Sciatic nerve (tissue), 2 donors: Measurements from ENCODE around the gene CYTH1. TPM values are rescaled to one million over a fixed set of nuclear protein-coding genes. Genes with fewer than 3 reads are reported as not detected.
A peak's percentile ranks its signal among the peaks of the same experiment; 100 is the strongest.

ENCODE experiments used
- ATAC-seq: fragments of 200-7000 bp; cut with Tn5 transposase; one replicate; pipeline ENCODE4 v1.9.1; 2020; ENCODE audit warnings: mild to moderate bottlenecking, moderate library complexity
- DNase-seq: peaks from one replicate; pipeline ENCODE4 v3.0.0-alpha.2; 2020; ENCODE audit warnings: low spot score
- intact Hi-C: fragments of 100-400 bp; cut with DNase I; formaldehyde crosslinking; loops from one replicate; pipeline ENCODE4 v1.14.2; 2022
- total RNA-seq: library from RNA; stranded (reverse); fragmentation: NEBNext Ultra II Directional; extraction: Animal tissue kit (Norgen Biotek cat#: 25700); gene quantifications from one replicate; pipeline ENCODE4 v1.2.1, GENCODE V29; 2021
- donor health status: DM: no; HTN: no; CAD: no.
- donor health status: DM: no; HTN: no; CAD: no.

CYTH1 gene
- total RNA-seq, 1 donor from 2014 or later, result 75.9 TPM

- DNase-seq (no peak), ATAC-seq (no peak)
- intact Hi-C loops, result no loop called here
These were observed 35.7 kb downstream of the CYTH1 start for GRCh38 chr17:78746263-78746948.

- intact Hi-C loops, result no loop called here
These were observed 36.5 kb downstream of the CYTH1 start for GRCh38 chr17:78745407-78746088.

GRCh38 chr17:78742901-78743300 is 39.2 kb downstream of the CYTH1 start:
- intact Hi-C loops, result no loop called here
- no peak for DNase-seq
- ATAC-seq, result no peak

More at GRCh38 chr17:78745407-78746088, 36.5 kb downstream of the CYTH1 start:
- DNase-seq (no peak), ATAC-seq (no peak)

- ATAC-seq (no peak), DNase-seq (no peak)
- intact Hi-C loops, result no loop called here
These were observed 40.3 kb downstream of the CYTH1 start for GRCh38 chr17:78741644-78742284.

- ATAC-seq (no peak), DNase-seq (no peak)
- intact Hi-C loops, result no loop called here
These were observed 42.6 kb downstream of the CYTH1 start for GRCh38 chr17:78739331-78739931.

- intact Hi-C loops, result no loop called here
- no peak for ATAC-seq
- DNase-seq, result no peak
These were observed 43.4 kb downstream of the CYTH1 start for GRCh38 chr17:78738698-78739097.

GRCh38 chr17:78738278-78738677 is 43.8 kb downstream of the CYTH1 start:
- intact Hi-C loops, result no loop called here
- DNase-seq, result no peak
- no peak for ATAC-seq

- intact Hi-C loops, result no loop called here
- DNase-seq (no peak), ATAC-seq (peak; percentile 60)
These were observed 44.7 kb downstream of the CYTH1 start for GRCh38 chr17:78737332-78737731.

- DNase-seq, result peak; percentile 74
- peak; percentile 90 for ATAC-seq
- intact Hi-C loops, result no loop called here
These were observed 45.5 kb downstream of the CYTH1 start for GRCh38 chr17:78736526-78737079.

- intact Hi-C loops, result no loop called here
- ATAC-seq (peak; percentile 56), DNase-seq (no peak)
These were observed 46.1 kb downstream of the CYTH1 start for GRCh38 chr17:78735832-78736525.

GRCh38 chr17:78734793-78735641 is 47.1 kb downstream of the CYTH1 start:
- intact Hi-C loops, result no loop called here
- no peak for DNase-seq
- ATAC-seq, result no peak

GRCh38 chr17:78732354-78732753 is 49.7 kb downstream of the CYTH1 start:
- intact Hi-C loops, result no loop called here
- ATAC-seq, result no peak
- no peak for DNase-seq

GRCh38 chr17:78731904-78732303 is 50.2 kb downstream of the CYTH1 start:
- intact Hi-C loops, result no loop called here
- ATAC-seq (no peak), DNase-seq (no peak)

GRCh38 chr17:78729641-78730040 is 52.4 kb downstream of the CYTH1 start:
- intact Hi-C loops, result no loop called here
- DNase-seq (no peak), ATAC-seq (no peak)

- ATAC-seq, result no peak
- no peak for DNase-seq
- intact Hi-C loops, result no loop called here
These were observed 53.6 kb downstream of the CYTH1 start for GRCh38 chr17:78728495-78728894.

GRCh38 chr17:78727476-78728229 is 54.4 kb downstream of the CYTH1 start:
- intact Hi-C loops, result no loop called here
- ATAC-seq (no peak), DNase-seq (no peak)

GRCh38 chr17:78727057-78727456 is 55.0 kb downstream of the CYTH1 start:
- intact Hi-C loops, result no loop called here
- DNase-seq (no peak), ATAC-seq (no peak)
